Middle frontal gyrus (tissue), 1 donor: ENCODE data around the gene KPNA1.
"Not testable (repeated sequence)": the region's sequence is repeated elsewhere in the genome, so short reads cannot be mapped to it uniquely, and the experiment has no call there.

Experiments used
- DNase-seq: peaks from one replicate; pipeline ENCODE4 v3.0.0-alpha.2; 2015; ENCODE audit warnings: low spot score; ENCODE audit errors: extremely low spot score

The KPNA1 gene

GRCh38 chr3:122476532-122476931, 38.2 kb downstream of the KPNA1 start:
- no peak for DNase-seq

- no peak for DNase-seq
These were observed 39.4 kb downstream of the KPNA1 start for GRCh38 chr3:122475316-122475715.

GRCh38 chr3:122469659-122470058, 45.1 kb downstream of the KPNA1 start:
- no peak for DNase-seq

GRCh38 chr3:122468896-122469533, 45.7 kb downstream of the KPNA1 start:
- no peak for DNase-seq

- no peak for DNase-seq
These were observed 48.0 kb downstream of the KPNA1 start for GRCh38 chr3:122466701-122467240.

- DNase-seq: no peak
These were observed 50.1 kb downstream of the KPNA1 start for GRCh38 chr3:122464659-122465058.

- DNase-seq: no peak
These were observed 52.3 kb downstream of the KPNA1 start for GRCh38 chr3:122462406-122462805.

GRCh38 chr3:122461806-122462205, 52.9 kb downstream of the KPNA1 start:
- DNase-seq: no peak

GRCh38 chr3:122458992-122459391, 55.7 kb downstream of the KPNA1 start:
- no peak for DNase-seq

- DNase-seq: no peak
These were observed 57.0 kb downstream of the KPNA1 start for GRCh38 chr3:122457706-122458105.

- no peak for DNase-seq
These were observed 58.7 kb downstream of the KPNA1 start for GRCh38 chr3:122456074-122456473.

- no peak for DNase-seq
These were observed 63.4 kb downstream of the KPNA1 start for GRCh38 chr3:122451371-122451770.

- not testable (repeated sequence) for DNase-seq
These were observed 66.5 kb downstream of the KPNA1 start for GRCh38 chr3:122448218-122448617.

GRCh38 chr3:122444491-122444887, 70.2 kb downstream of the KPNA1 start:
- not testable (repeated sequence) for DNase-seq

GRCh38 chr3:122443762-122444490, 70.8 kb downstream of the KPNA1 start:
- DNase-seq: not testable (repeated sequence)

- DNase-seq: no peak
These were observed 71.6 kb downstream of the KPNA1 start for GRCh38 chr3:122443090-122443489.

GRCh38 chr3:122435950-122436349, 78.8 kb downstream of the KPNA1 start:
- no peak for DNase-seq

GRCh38 chr3:122430371-122430770, 84.4 kb downstream of the KPNA1 start:
- no peak for DNase-seq

GRCh38 chr3:122427857-122428471, 86.8 kb downstream of the KPNA1 start:
- no peak for DNase-seq

GRCh38 chr3:122421836-122422235, 92.9 kb downstream of the KPNA1 start:
- no peak for DNase-seq

- no peak for DNase-seq
These were observed 93.6 kb downstream of the KPNA1 start for GRCh38 chr3:122421101-122421500.

GRCh38 chr3:122416966-122417365, 97.8 kb downstream of the KPNA1 start:
- DNase-seq: no peak
